ENCODE data around the gene CERK. TPM values are rescaled to one million over a fixed set of nuclear protein-coding genes. Genes with fewer than 3 reads are reported as not detected.

CERK gene
- total RNA-seq, 1 experiment from 2014 or later = 30.9 TPM

Other genes starting within 250 kb of the CERK start
- 30.7 TPM for gene CELSR1, start 200.6 kb downstream of the CERK start, total RNA-seq (2021; ENCODE audit: unreplicated experiment)
- 30.8 TPM for gene GRAMD4, start 117.9 kb downstream of the CERK start, total RNA-seq (2021; ENCODE audit: unreplicated experiment)
- 28.7 TPM for gene TBC1D22A, start 24.4 kb upstream of the CERK start, total RNA-seq (2021; ENCODE audit: unreplicated experiment)